Measurements from ENCODE around the gene CD58. TPM values are rescaled to one million over a fixed set of nuclear protein-coding genes. Genes with fewer than 3 reads are reported as not detected.

CD58 gene
- total RNA-seq, 1 experiment from 2014 or later = 5.3 TPM

GRCh38 chr1:116568662-116569380 lies 2.0 kb downstream of the CD58 start (continued):
- TF ChIP-seq STAT6 (CRISPR knock-in tag; conservative IDR thresholded peaks at IDR 0.05; ENCODE audit: low read depth) = no peak

- ChIA-PET CTCF (interaction anchor here (1.2 to 1.6 kb wide), 2 partner anchors 99 to 492 kb away, joined by 3 to 5 read pairs; partner anchors contain the start of genes IGSF3 and TTF2), POLR2A (no interaction called here)
- Mint-ChIP-seq H3K4me3 (no peak overlapping the region), H3K27me3 (ENCODE audit: low read depth) (peaks cover 18% of the 10 kb centered on the region), H3K9me3 (peaks cover 19% of the 10 kb centered on the region), H3K4me1 (peaks cover 46% of the 10 kb centered on the region), H3K27ac (no peak overlapping the region), H3K36me3 (peaks cover 17% of the 10 kb centered on the region)
- DNase-seq (ENCODE audit: low spot score) (no peak), ATAC-seq (no peak)
- TF ChIP-seq ZBTB43 (CRISPR knock-in tag; IDR thresholded peaks at IDR 0.05) = no peak
Measured at GRCh38 chr1:116567790-116568661, 2.8 kb downstream of the CD58 start.

- TF ChIP-seq ZSCAN18 (CRISPR knock-in tag; IDR thresholded peaks at IDR 0.05) (no peak), ELF4 (CRISPR knock-in tag; IDR thresholded peaks at IDR 0.05; ENCODE audit: low read depth) (no peak), KAT7 (CRISPR knock-in tag; IDR thresholded peaks at IDR 0.05; ENCODE audit: borderline replicate concordance) (no peak), FOXK1 (CRISPR knock-in tag; IDR thresholded peaks at IDR 0.05) (no peak), MYBL2 (CRISPR knock-in tag; IDR thresholded peaks at IDR 0.05) (no peak), ATF3 (CRISPR knock-in tag; conservative IDR thresholded peaks at IDR 0.05) (no peak), RORB (CRISPR knock-in tag; IDR thresholded peaks at IDR 0.05) (no peak), GABPB1 (CRISPR knock-in tag; IDR thresholded peaks at IDR 0.05) (no peak), NFATC4 (CRISPR knock-in tag; IDR thresholded peaks at IDR 0.05) (no peak), CREM (CRISPR knock-in tag; IDR thresholded peaks at IDR 0.05) (no peak), USF1 (CRISPR knock-in tag; IDR thresholded peaks at IDR 0.05) (no peak), FOXP4 (CRISPR knock-in tag; IDR thresholded peaks at IDR 0.05) (no peak), PRDM15 (CRISPR knock-in tag; IDR thresholded peaks at IDR 0.05) (no peak)
- POLR2A ChIA-PET = no interaction called here
- H3K27me3 Mint-ChIP-seq (ENCODE audit: low read depth) = peaks cover 3% of the 10 kb centered on the region; the same call in 1 of the 2 replicates
Measured at GRCh38 chr1:116565222-116565621, 5.6 kb downstream of the CD58 start.

More at GRCh38 chr1:116565222-116565621, 5.6 kb downstream of the CD58 start:
- H3K36me3 Mint-ChIP-seq = peaks cover 26% of the 10 kb centered on the region
- H3K9me3 Mint-ChIP-seq = peaks cover 27% of the 10 kb centered on the region
- ATAC-seq = no peak
- no peak overlapping the region for H3K27ac Mint-ChIP-seq
- CTCF ChIA-PET = no interaction called here
- peaks cover 29% of the 10 kb centered on the region for H3K4me1 Mint-ChIP-seq
- DNase-seq (ENCODE audit: low spot score) = no peak
- H3K4me3 Mint-ChIP-seq = no peak overlapping the region
